ENCODE results near the gene CD248.

DNA sequence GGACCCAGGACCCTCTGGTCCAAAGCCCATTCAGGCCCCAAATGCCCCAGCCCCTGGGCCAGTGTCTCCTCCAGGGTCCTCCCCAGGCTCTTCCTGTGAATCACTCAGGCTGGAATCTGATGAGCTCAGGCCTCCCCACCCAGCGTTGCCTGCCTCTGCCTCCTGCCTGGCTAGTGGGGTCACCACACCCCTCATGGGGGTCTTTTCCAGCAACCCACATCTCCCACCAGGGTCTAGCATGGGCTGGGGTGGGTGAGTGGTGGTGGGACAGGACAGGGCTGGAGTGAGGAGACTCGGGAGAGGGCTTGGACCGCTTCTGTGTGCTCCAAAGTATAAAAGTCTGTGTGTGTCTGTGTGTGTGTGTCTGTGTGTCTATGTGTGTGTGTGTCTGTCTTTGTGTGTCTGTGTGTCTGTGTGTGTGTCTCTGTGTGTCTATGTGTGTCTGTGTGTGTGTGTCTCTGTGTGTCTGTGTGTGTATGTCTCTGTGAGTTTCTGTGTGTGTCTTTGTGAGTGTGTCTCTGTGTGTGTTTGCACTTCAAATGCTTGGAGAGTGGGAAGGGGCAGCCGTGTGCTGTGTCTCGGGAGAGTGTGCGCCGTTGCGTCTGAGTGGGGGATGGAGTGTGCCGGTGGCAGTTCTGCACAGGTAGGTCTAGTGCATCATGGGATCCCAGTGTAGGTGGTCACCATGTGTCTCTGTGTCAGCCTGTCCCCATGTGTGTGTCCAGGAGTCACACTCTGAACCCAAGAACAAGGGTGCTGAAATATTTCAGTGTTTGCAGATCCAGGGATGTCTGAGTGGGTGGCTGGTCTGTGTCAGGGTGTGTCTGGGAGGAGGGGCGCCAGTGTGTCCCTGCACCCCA lies 10.6 kb upstream of the CD248 start:
- TF ChIP-seq CTCF (IDR thresholded peaks at IDR 0.05) (no peak), POLR2A (IDR thresholded peaks at IDR 0.05) (no peak)
